Esophagus muscularis mucosa (tissue), 4 donors: Measurements from ENCODE around the gene ARHGEF5.

ENCODE experiments used
- CTCF ChIP-seq, 3 experiments: fragments of 200-600 bp in 2 of 3; fragments of 450-650 bp in 1 of 3; sonication (generic) in 2 of 3; IDR thresholded peaks; one replicate each; pipeline ENCODE4 v1.5.1; 2017 to 2019; ENCODE audit warnings: antibody characterized with exemption in 3 of 3, mild to moderate bottlenecking in 2 of 3, moderate library complexity in 1 of 3
- EP300 ChIP-seq: sonication (generic); formaldehyde crosslinking; IDR thresholded peaks from one replicate; pipeline ENCODE4 v1.6.1; 2017; ENCODE audit warnings: antibody characterized with exemption
- POLR2A ChIP-seq: fragments of 450-650 bp; IDR thresholded peaks from one replicate; pipeline ENCODE4 v1.6.1; 2017; ENCODE audit warnings: antibody characterized with exemption, moderate library complexity, mild to moderate bottlenecking, low read depth
- POLR2AphosphoS5 ChIP-seq, 2 donors: sonication (generic); formaldehyde crosslinking; IDR thresholded peaks; one replicate each; pipeline ENCODE4 v1.6.1; 2017; ENCODE audit warnings: antibody characterized with exemption in 2 of 2

GRCh38 chr7:144428431-144428830 lies 73.2 kb downstream of the ARHGEF5 start:
- TF ChIP-seq POLR2A (no peak), CTCF (IDR thresholded peaks at IDR 0.05) (no peak), POLR2AphosphoS5 (IDR thresholded peaks at IDR 0.05) (no peak), EP300 (no peak)
